Endothelial cell of umbilical vein (primary cell): Measurements from ENCODE around the gene CDC5L. TPM values are rescaled to one million over a fixed set of nuclear protein-coding genes. Genes with fewer than 3 reads are reported as not detected.

Source experiments
- BruUV-seq: library from RNA; stranded (reverse); fragments of 400-500 nt; replicated peaks from 2 replicates; lab custom pipeline; 2021; lab: Mats Ljungman, UMichigan
- CTCF ChIA-PET: fragments of 300-600, 350-600 bp; sonication (Branson Sonifier 250); formaldehyde crosslinking; loops from one replicate; lab custom pipeline; 2021; ENCODE audit warnings: antibody characterized with exemption, inconsistent platforms; lab: Charles Lee
- POLR2A ChIA-PET: fragments of 300-600, 350-600 bp; sonication (Branson Sonifier 250); formaldehyde crosslinking; loops from one replicate; lab custom pipeline; 2021; ENCODE audit warnings: antibody characterized with exemption, inconsistent platforms; lab: Charles Lee
- DNase-seq: peaks from one replicate; pipeline ENCODE4 v3.0.0-alpha.2; 2011; ENCODE audit warnings: low read depth, low spot score
- FAIRE-seq: peaks from 2 replicates; lab custom pipeline; 2011; peaks lifted over from hg19 to GRCh38; lab: Jason Lieb, UNC
- H2AFZ ChIP-seq: 2 replicates; pipeline ENCODE4 v1.6.0; 2012; ENCODE audit warnings: low read depth, low read length, control low read depth, inconsistent platforms
- H3K27ac ChIP-seq: 2 replicates; pipeline ENCODE4 v1.5.1; 2011; ENCODE audit warnings: low read depth, mild to moderate bottlenecking, control low read depth, low read length, moderate library complexity; ENCODE audit not compliant: insufficient read depth
- H3K27me3 ChIP-seq, 2 experiments: 2 replicates each; pipeline versions ENCODE4 v1.6.0 to v1.6.1; 2011; ENCODE audit warnings: low read length in 2 of 2, mixed read lengths in 1 of 2; ENCODE audit not compliant: control insufficient read depth in 2 of 2, insufficient read depth in 2 of 2
- H3K36me3 ChIP-seq, 2 experiments: 2 replicates in 1 of 2; 3 replicates in 1 of 2; pipeline ENCODE4 v1.5.1; 2011; ENCODE audit warnings: low read length in 2 of 2, mild to moderate bottlenecking in 1 of 2, moderate library complexity in 1 of 2; ENCODE audit not compliant: control insufficient read depth in 2 of 2, insufficient read depth in 2 of 2; ENCODE audit errors: extremely low read depth in 1 of 2
- H3K4me1 ChIP-seq: 3 replicates; pipeline ENCODE4 v1.5.1; 2011; ENCODE audit warnings: mild to moderate bottlenecking, low read length; ENCODE audit not compliant: control insufficient read depth, insufficient read depth; ENCODE audit errors: extremely low read depth
- H3K4me2 ChIP-seq: 2 replicates; pipeline ENCODE4 v1.6.1; 2011; ENCODE audit warnings: low read length, control low read depth, mixed read lengths; ENCODE audit not compliant: insufficient read depth
- H3K4me3 ChIP-seq, 3 experiments: fragments of 200-600 bp in 1 of 3; sonication (generic), shearing (Covaris generic) in 1 of 3; replicated peaks in 1 of 3; 2 replicates each; pipeline ENCODE4 v1.5.1; 2011 to 2016; ENCODE audit warnings: control low read depth in 3 of 3, low read length in 3 of 3, mild to moderate bottlenecking in 2 of 3, inconsistent platforms in 1 of 3, low read depth in 1 of 3, moderate library complexity in 1 of 3; ENCODE audit not compliant: insufficient read depth in 1 of 3
- H3K79me2 ChIP-seq: 2 replicates; pipeline ENCODE4 v1.6.0; 2012; ENCODE audit warnings: low read length, inconsistent platforms; ENCODE audit not compliant: control insufficient read depth, insufficient read depth
- H3K9ac ChIP-seq: replicated peaks from 2 replicates; pipeline ENCODE3; 2011; ENCODE audit warnings: low read length, control low read depth; ENCODE audit not compliant: insufficient read depth; ENCODE audit errors: extremely low read depth
- H3K9me1 ChIP-seq: replicated peaks from 3 replicates; pipeline ENCODE4 v1.6.0; 2011; ENCODE audit warnings: mild to moderate bottlenecking, low read length; ENCODE audit not compliant: control insufficient read depth, insufficient read depth; ENCODE audit errors: extremely low read depth
- H3K9me3 ChIP-seq: replicated peaks from 2 replicates; pipeline ENCODE4 v1.5.1; 2012; ENCODE audit warnings: low read length, inconsistent platforms; ENCODE audit not compliant: control insufficient read depth, insufficient read depth
- H4K20me1 ChIP-seq: replicated peaks from 2 replicates; pipeline ENCODE3; 2011; ENCODE audit warnings: mild to moderate bottlenecking, low read length; ENCODE audit not compliant: control insufficient read depth, insufficient read depth; ENCODE audit errors: extremely low read depth
- CTCF ChIP-seq, 2 donors: IDR thresholded peaks; 1 replicate in 1 of 2; 2 replicates in 1 of 2; pipeline ENCODE4 v1.5.1; 2011; ENCODE audit warnings: low read length in 2 of 2, mild to moderate bottlenecking in 2 of 2, moderate library complexity in 2 of 2, control low read depth in 1 of 2, inconsistent platforms in 1 of 2, low read depth in 1 of 2; ENCODE audit not compliant: insufficient read depth in 1 of 2; ENCODE audit errors: extremely low read depth in 1 of 2
- EZH2 ChIP-seq: IDR thresholded peaks from 2 replicates; pipeline ENCODE4 v1.6.1; 2012; ENCODE audit warnings: borderline replicate concordance, low read depth, mild to moderate bottlenecking, moderate library complexity, low read length, inconsistent platforms; ENCODE audit not compliant: severe bottlenecking
- FOS ChIP-seq: IDR thresholded peaks from 2 replicates; pipeline ENCODE4 v1.6.1; 2011; ENCODE audit warnings: mild to moderate bottlenecking, low read length, moderate library complexity, borderline replicate concordance; ENCODE audit not compliant: insufficient read depth
- JUN ChIP-seq: IDR thresholded peaks from 2 replicates; pipeline ENCODE4 v1.6.1; 2011; ENCODE audit warnings: borderline replicate concordance, low read depth; ENCODE audit not compliant: insufficient read length, insufficient read depth
- MAX ChIP-seq: IDR thresholded peaks from 2 replicates; pipeline ENCODE4 v1.6.1; 2011; ENCODE audit not compliant: insufficient read depth, insufficient read length
- POLR2A ChIP-seq: IDR thresholded peaks from 2 replicates; pipeline ENCODE4 v1.6.1; 2012; ENCODE audit warnings: low read depth, mild to moderate bottlenecking, control low read depth, low read length
- POLR2AphosphoS5 ChIP-seq: IDR thresholded peaks from 2 replicates; pipeline ENCODE4 v1.6.1; 2012; ENCODE audit warnings: low read depth, mild to moderate bottlenecking, control low read depth, low read length, moderate library complexity; ENCODE audit not compliant: insufficient read depth
- dilution Hi-C: fragments of 300-500 bp; cut with MboI; formaldehyde crosslinking; loops from one replicate; pipeline ENCODE4 v1.15.0; 2019; ENCODE audit warnings: low sequenced_read_pairs; ENCODE audit not compliant: extremely low pct_ligation_motif_present
- intact Hi-C: fragments of 100-400 bp; cut with micrococcal nuclease; formaldehyde crosslinking; loops from one replicate; pipeline ENCODE4 v1.10.0; 2022
- polyA plus RNA-seq, 4 experiments: library from polyadenylated mRNA; depleted of rRNA in 3 of 4; stranded (reverse) in 3 of 4; unstranded in 1 of 4; fragments of >200 nt; gene quantifications; 2 replicates each; pipeline versions ENCODE4 v1.2.1 to v1.2.3, GENCODE V29; 2011 to 2012; ENCODE audit warnings: missing spikeins in 1 of 4
- total RNA-seq: library from RNA; stranded (reverse); gene quantifications from 2 replicates; pipeline ENCODE4 v1.2.3, GENCODE V29; 2021

Gene CDC5L
- total and polyA plus RNA-seq, 2 donors (not counting 3 experiments of a cell fraction or from before 2014, with no cell fraction given), result 6.9 to 24.6 TPM

- no TSS peak for BruUV-seq
- Histone ChIP-seq H4K20me1 (no peaks in the 10 kb centered on the region), H3K4me3 (no peak overlapping the region), H3K36me3 (no peaks in the 10 kb centered on the region), H2AFZ (no peak overlapping the region), H3K79me2 (no peaks in the 10 kb centered on the region), H3K9me3 (no peaks in the 10 kb centered on the region), H3K27ac (no peak overlapping the region), H3K9me1 (no peaks in the 10 kb centered on the region), H3K4me2 (no peak overlapping the region), H3K9ac (no peak overlapping the region), H3K4me1 (no peaks in the 10 kb centered on the region), H3K27me3 (peaks cover 8 to 9% of the 10 kb centered on the region in 2 experiments)
- FAIRE-seq (no peak), DNase-seq (no peak)
- no peak for TF ChIP-seq JUN
- TF ChIP-seq FOS, result no peak
- no peak for TF ChIP-seq MAX
- TF ChIP-seq CTCF (IDR thresholded peaks at IDR 0.05; ENCODE audit: extremely low read depth in 1 of 2, insufficient read depth in 1 of 2, low read depth in 1 of 2, low read length in 2 of 2), result no peak
- dilution Hi-C loops, result no loop called here
- intact Hi-C loops, result no loop called here
- ChIA-PET POLR2A (no interaction called here), CTCF (no interaction called here)
Measured at GRCh38 chr6:44363377-44363926, 24.1 kb upstream of the CDC5L start.

GRCh38 chr6:44366781-44367180, 20.7 kb upstream of the CDC5L start:
- POLR2A ChIA-PET, result no interaction called here
- H3K9ac ChIP-seq, result no peak overlapping the region
- no peak for FAIRE-seq
- no peaks in the 10 kb centered on the region for H4K20me1 ChIP-seq
- H2AFZ ChIP-seq, result no peak overlapping the region
- no peaks in the 10 kb centered on the region for H3K36me3 ChIP-seq
- dilution Hi-C loops (no loop called here), intact Hi-C loops (no loop called here)
- H3K9me1 ChIP-seq, result no peaks in the 10 kb centered on the region
- H3K9me3 ChIP-seq, result no peaks in the 10 kb centered on the region
- TF ChIP-seq POLR2A (no peak), POLR2AphosphoS5 (no peak), JUN (no peak), FOS (no peak), EZH2 (no peak), MAX (no peak)
- H3K4me1 ChIP-seq, result no peaks in the 10 kb centered on the region
- H3K4me2 ChIP-seq, result no peak overlapping the region
- no peak for DNase-seq
- peaks cover 4 to 8% of the 10 kb centered on the region in 2 experiments for H3K27me3 ChIP-seq
- H3K27ac ChIP-seq, result no peak overlapping the region
- no peak overlapping the region for H3K4me3 ChIP-seq
- H3K79me2 ChIP-seq, result no peaks in the 10 kb centered on the region
- CTCF ChIA-PET, result no interaction called here
- no TSS peak for BruUV-seq
